Liver (tissue), 9 donors: Measurements from ENCODE around the gene IL17B. TPM values are rescaled to one million over a fixed set of nuclear protein-coding genes. Genes with fewer than 3 reads are reported as not detected.

Experiments
- DNase-seq: peaks from one replicate; pipeline ENCODE4 v3.0.0-alpha.2; 2017; ENCODE audit warnings: low spot score
- H3K27ac ChIP-seq, 2 donors: one replicate each; pipeline ENCODE4 v1.7.0; 2013; ENCODE audit warnings: inconsistent platforms in 2 of 2, low read length in 2 of 2, control low read depth in 1 of 2, low read depth in 1 of 2, mild to moderate bottlenecking in 1 of 2
- H3K27me3 ChIP-seq, 4 donors: one replicate each; pipeline versions ENCODE4 v1.6.1 to v1.7.0; 2013; ENCODE audit warnings: low read length in 3 of 4, inconsistent platforms in 1 of 4, mild to moderate bottlenecking in 1 of 4, moderate library complexity in 1 of 4; ENCODE audit not compliant: control insufficient read depth in 4 of 4, insufficient read depth in 4 of 4
- H3K36me3 ChIP-seq, 4 donors: one replicate each; pipeline versions ENCODE4 v1.6.1 to v1.7.0; 2013; ENCODE audit warnings: low read length in 3 of 4, mild to moderate bottlenecking in 3 of 4, low read depth in 1 of 4, moderate library complexity in 1 of 4; ENCODE audit not compliant: control insufficient read depth in 4 of 4, insufficient read depth in 3 of 4
- H3K4me1 ChIP-seq, 4 donors: one replicate each; pipeline versions ENCODE4 v1.6.1 to v1.7.0; 2013; ENCODE audit warnings: low read length in 3 of 4, mild to moderate bottlenecking in 3 of 4, moderate library complexity in 1 of 4; ENCODE audit not compliant: control insufficient read depth in 4 of 4, insufficient read depth in 4 of 4
- H3K4me3 ChIP-seq, 3 donors: one replicate each; pipeline versions ENCODE4 v1.6.1 to v1.7.0; 2013; ENCODE audit warnings: low read length in 3 of 3, control low read depth in 1 of 3, low read depth in 1 of 3, mild to moderate bottlenecking in 1 of 3
- H3K9ac ChIP-seq, 2 donors: one replicate each; pipeline ENCODE4 v1.7.0; 2013; ENCODE audit warnings: low read length in 2 of 2, mild to moderate bottlenecking in 2 of 2, moderate library complexity in 2 of 2, control low read depth in 1 of 2, low read depth in 1 of 2
- H3K9me3 ChIP-seq, 4 donors: one replicate each; pipeline versions ENCODE4 v1.6.1 to v1.7.0; 2013; ENCODE audit warnings: low read length in 3 of 4; ENCODE audit not compliant: control insufficient read depth in 4 of 4
- ATF3 ChIP-seq: IDR thresholded peaks from 2 replicates; pipeline ENCODE4 v1.6.1; 2016; ENCODE audit warnings: antibody characterized with exemption
- EGR1 ChIP-seq, 2 donors: IDR thresholded peaks; 2 replicates each; pipeline ENCODE4 v1.6.1; 2016 to 2018; ENCODE audit warnings: antibody characterized with exemption in 2 of 2, low read depth in 2 of 2
- FOXA1 ChIP-seq: IDR thresholded peaks from 2 replicates; pipeline ENCODE4 v1.6.1; 2016; ENCODE audit warnings: antibody characterized with exemption
- FOXA2 ChIP-seq: IDR thresholded peaks from 2 replicates; pipeline ENCODE4 v1.6.1; 2016; ENCODE audit warnings: antibody characterized with exemption
- GABPA ChIP-seq, 2 donors: IDR thresholded peaks in 1 of 2; conservative IDR thresholded peaks in 1 of 2; 2 replicates each; pipeline ENCODE4 v1.6.1; 2016; ENCODE audit warnings: antibody characterized with exemption in 2 of 2, mild to moderate bottlenecking in 1 of 2, moderate library complexity in 1 of 2
- HNF4A ChIP-seq, 2 donors: conservative IDR thresholded peaks; 2 replicates each; pipeline ENCODE4 v1.6.1; 2016; ENCODE audit warnings: antibody characterized with exemption in 2 of 2, mild to moderate bottlenecking in 2 of 2
- HNF4G ChIP-seq: IDR thresholded peaks from 2 replicates; pipeline ENCODE4 v1.6.1; 2016; ENCODE audit warnings: antibody characterized with exemption
- JUND ChIP-seq, 2 donors: IDR thresholded peaks; 2 replicates each; pipeline ENCODE4 v1.6.1; 2016; ENCODE audit warnings: antibody characterized with exemption in 2 of 2
- MAX ChIP-seq: IDR thresholded peaks from 2 replicates; pipeline ENCODE4 v1.6.1; 2016; ENCODE audit warnings: antibody characterized with exemption
- NR2F2 ChIP-seq: IDR thresholded peaks from 2 replicates; pipeline ENCODE4 v1.6.1; 2016; ENCODE audit warnings: antibody characterized with exemption
- RAD21 ChIP-seq, 2 donors: IDR thresholded peaks; 2 replicates each; pipeline ENCODE4 v1.6.1; 2016; ENCODE audit warnings: antibody characterized with exemption in 2 of 2, mild to moderate bottlenecking in 2 of 2
- REST ChIP-seq: IDR thresholded peaks from 2 replicates; pipeline ENCODE4 v1.6.1; 2016; ENCODE audit warnings: antibody characterized with exemption, mild to moderate bottlenecking
- RXRA ChIP-seq, 2 donors: IDR thresholded peaks; 2 replicates each; pipeline ENCODE4 v1.6.1; 2017 to 2018; ENCODE audit warnings: antibody characterized with exemption in 2 of 2, mild to moderate bottlenecking in 1 of 2
- SP1 ChIP-seq: IDR thresholded peaks from 2 replicates; pipeline ENCODE4 v1.6.1; 2018; ENCODE audit warnings: antibody characterized with exemption, mild to moderate bottlenecking
- TAF1 ChIP-seq: conservative IDR thresholded peaks from 2 replicates; pipeline ENCODE4 v1.6.1; 2016; ENCODE audit warnings: antibody characterized with exemption, mild to moderate bottlenecking
- YY1 ChIP-seq: IDR thresholded peaks from 2 replicates; pipeline ENCODE4 v1.6.1; 2016; ENCODE audit warnings: antibody characterized with exemption, mild to moderate bottlenecking
- WGBS: extraction: QIAGEN DNeasy Blood & Tissue Kit; methylation state at CpG from one replicate; pipeline ENCODE4 v1.1.7; 2013; 5-methylcytosine and 5-hydroxymethylcytosine counted together
- polyA plus RNA-seq, 2 donors: library from polyadenylated mRNA; stranded (reverse) in 1 of 2; unstranded in 1 of 2; fragments of 200-250 nt in 1 of 2; fragments of >200 nt in 1 of 2; fragmentation: Nextera tagmentation in 1 of 2; extraction: Ambion mirVana in 1 of 2; gene quantifications; one replicate each; pipeline versions ENCODE4 v1.2.1 to v1.2.3, GENCODE V29; 2013 to 2015
- total RNA-seq, 2 donors: library from RNA; depleted of rRNA; stranded (reverse); fragments of >200 nt; gene quantifications; one replicate each; pipeline ENCODE4 v1.2.3, GENCODE V29; 2014
- TF ChIP-seq, protein P1 (sequence below): IDR thresholded peaks from 2 replicates; pipeline ENCODE4 v1.6.1; 2016; ENCODE audit warnings: antibody characterized with exemption
- TF ChIP-seq, protein P2 (sequence below): fragments of 150-350 bp; IDR thresholded peaks from 2 replicates; pipeline ENCODE4 v1.5.1; 2017; ENCODE audit warnings: improper control_type of control experiment, low read depth, low read length; ENCODE audit not compliant: missing input control
- donor health status: healthy.
- donor health status: healthy.
- donor health status: healthy.
- donor health status: healthy.
- donor health status: healthy.

Gene IL17B
- total and polyA plus RNA-seq, 4 donors = not detected

DNA sequence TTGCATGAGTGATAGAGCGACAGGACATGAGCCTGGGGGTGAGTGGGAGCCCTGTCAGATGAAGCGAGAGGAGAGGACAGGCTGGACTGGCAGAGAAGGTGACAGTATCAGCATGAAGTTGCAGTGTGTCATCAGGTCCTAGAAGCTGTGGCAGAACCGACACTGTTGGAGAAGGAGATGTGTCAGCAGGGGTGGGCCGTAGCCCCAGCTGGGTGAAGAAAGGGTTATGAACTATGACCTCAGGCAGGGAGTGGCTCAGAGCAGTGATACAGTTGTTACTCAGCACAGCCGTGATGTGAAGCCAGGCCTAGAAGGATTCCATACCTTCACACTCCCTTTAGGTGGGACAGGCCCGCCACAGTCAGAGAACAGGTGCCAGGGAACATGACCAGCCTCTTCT lies 13.7 kb downstream of the IL17B start:
- H3K9me3 ChIP-seq = no peaks in the 10 kb centered on the region
- H3K4me3 ChIP-seq = no peak overlapping the region
- TF ChIP-seq, protein P1, sequence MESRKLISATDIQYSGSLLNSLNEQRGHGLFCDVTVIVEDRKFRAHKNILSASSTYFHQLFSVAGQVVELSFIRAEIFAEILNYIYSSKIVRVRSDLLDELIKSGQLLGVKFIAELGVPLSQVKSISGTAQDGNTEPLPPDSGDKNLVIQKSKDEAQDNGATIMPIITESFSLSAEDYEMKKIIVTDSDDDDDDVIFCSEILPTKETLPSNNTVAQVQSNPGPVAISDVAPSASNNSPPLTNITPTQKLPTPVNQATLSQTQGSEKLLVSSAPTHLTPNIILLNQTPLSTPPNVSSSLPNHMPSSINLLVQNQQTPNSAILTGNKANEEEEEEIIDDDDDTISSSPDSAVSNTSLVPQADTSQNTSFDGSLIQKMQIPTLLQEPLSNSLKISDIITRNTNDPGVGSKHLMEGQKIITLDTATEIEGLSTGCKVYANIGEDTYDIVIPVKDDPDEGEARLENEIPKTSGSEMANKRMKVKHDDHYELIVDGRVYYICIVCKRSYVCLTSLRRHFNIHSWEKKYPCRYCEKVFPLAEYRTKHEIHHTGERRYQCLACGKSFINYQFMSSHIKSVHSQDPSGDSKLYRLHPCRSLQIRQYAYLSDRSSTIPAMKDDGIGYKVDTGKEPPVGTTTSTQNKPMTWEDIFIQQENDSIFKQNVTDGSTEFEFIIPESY = no peak
- TF ChIP-seq GABPA (IDR thresholded peaks at IDR 0.05 in 1 of 2, conservative IDR thresholded peaks at IDR 0.05 in 1 of 2) (no peak), FOXA2 (no peak), SP1 (no peak), MAX (no peak), EGR1 (IDR thresholded peaks at IDR 0.05; ENCODE audit: low read depth in 2 of 2) (no peak), YY1 (no peak), ATF3 (no peak), HNF4G (no peak), TAF1 (no peak), RAD21 (IDR thresholded peaks at IDR 0.05) (no peak), HNF4A (conservative IDR thresholded peaks at IDR 0.05) (no peak), RXRA (IDR thresholded peaks at IDR 0.05) (no peak), REST (no peak), JUND (IDR thresholded peaks at IDR 0.05) (no peak), NR2F2 (no peak), FOXA1 (no peak)
- TF ChIP-seq, protein P2, sequence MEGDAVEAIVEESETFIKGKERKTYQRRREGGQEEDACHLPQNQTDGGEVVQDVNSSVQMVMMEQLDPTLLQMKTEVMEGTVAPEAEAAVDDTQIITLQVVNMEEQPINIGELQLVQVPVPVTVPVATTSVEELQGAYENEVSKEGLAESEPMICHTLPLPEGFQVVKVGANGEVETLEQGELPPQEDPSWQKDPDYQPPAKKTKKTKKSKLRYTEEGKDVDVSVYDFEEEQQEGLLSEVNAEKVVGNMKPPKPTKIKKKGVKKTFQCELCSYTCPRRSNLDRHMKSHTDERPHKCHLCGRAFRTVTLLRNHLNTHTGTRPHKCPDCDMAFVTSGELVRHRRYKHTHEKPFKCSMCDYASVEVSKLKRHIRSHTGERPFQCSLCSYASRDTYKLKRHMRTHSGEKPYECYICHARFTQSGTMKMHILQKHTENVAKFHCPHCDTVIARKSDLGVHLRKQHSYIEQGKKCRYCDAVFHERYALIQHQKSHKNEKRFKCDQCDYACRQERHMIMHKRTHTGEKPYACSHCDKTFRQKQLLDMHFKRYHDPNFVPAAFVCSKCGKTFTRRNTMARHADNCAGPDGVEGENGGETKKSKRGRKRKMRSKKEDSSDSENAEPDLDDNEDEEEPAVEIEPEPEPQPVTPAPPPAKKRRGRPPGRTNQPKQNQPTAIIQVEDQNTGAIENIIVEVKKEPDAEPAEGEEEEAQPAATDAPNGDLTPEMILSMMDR = no peak
- H3K9ac ChIP-seq = no peak overlapping the region
- no peak overlapping the region for H3K27ac ChIP-seq
- WGBS = 96% methylated on average over 6 of the region's 6 CpGs
- H3K36me3 ChIP-seq = no peaks in the 10 kb centered on the region
- no peak for DNase-seq
- H3K27me3 ChIP-seq = no peaks in the 10 kb centered on the region
- H3K4me1 ChIP-seq = no peaks in the 10 kb centered on the region
